HK-2 (cell line): ENCODE measurements around the gene RNH1.

Source experiments
- DNase-seq: peaks from one replicate; pipeline ENCODE4 v3.0.0-alpha.2; 2018; ENCODE audit not compliant: unreplicated experiment

The RNH1 gene

GRCh38 chr11:459511-460220, 47.4 kb downstream of the RNH1 start:
- no peak for DNase-seq

GRCh38 chr11:457111-457760, 49.8 kb downstream of the RNH1 start:
- DNase-seq: no peak

- no peak for DNase-seq
These were observed 50.5 kb downstream of the RNH1 start for GRCh38 chr11:456533-456932.

GRCh38 chr11:455566-456147, 51.4 kb downstream of the RNH1 start:
- no peak for DNase-seq

- DNase-seq: no peak
These were observed 52.1 kb downstream of the RNH1 start for GRCh38 chr11:454801-455565.

GRCh38 chr11:454043-454442, 53.0 kb downstream of the RNH1 start:
- DNase-seq: no peak

- no peak for DNase-seq
These were observed 53.5 kb downstream of the RNH1 start for GRCh38 chr11:453564-453963.

- DNase-seq: no peak
These were observed 54.0 kb downstream of the RNH1 start for GRCh38 chr11:452916-453527.

GRCh38 chr11:452203-452744, 54.8 kb downstream of the RNH1 start:
- no peak for DNase-seq

GRCh38 chr11:451738-452137, 55.3 kb downstream of the RNH1 start:
- no peak for DNase-seq

GRCh38 chr11:450809-451451, 56.1 kb downstream of the RNH1 start:
- DNase-seq: peak; percentile 63

- peak; percentile 88 for DNase-seq
These were observed 56.9 kb downstream of the RNH1 start, which contains the start of gene PTDSS2 for GRCh38 chr11:449889-450808. Gene PTDSS2 (plus strand): TSS chr11:450279. CDS start chr11:450456, 177 bp downstream.

GRCh38 chr11:447923-448731, 58.9 kb downstream of the RNH1 start:
- peak; percentile 90 for DNase-seq

- DNase-seq: no peak
These were observed 60.2 kb downstream of the RNH1 start for GRCh38 chr11:446891-447290.

- no peak for DNase-seq
These were observed 61.1 kb downstream of the RNH1 start for GRCh38 chr11:445765-446588.
